Sigmoid colon (tissue), 4 donors: ENCODE data around the gene MYO5B.

Experiments used
- CTCF ChIP-seq, 4 experiments: fragments of 450-650 bp in 3 of 4; fragments of 200-600 bp in 1 of 4; IDR thresholded peaks; one replicate each; pipeline ENCODE4 v1.5.1; 2016 to 2019; ENCODE audit warnings: antibody characterized with exemption in 4 of 4, mild to moderate bottlenecking in 3 of 4, moderate library complexity in 2 of 4
- POLR2A ChIP-seq, 2 donors: fragments of 450-650 bp; IDR thresholded peaks; one replicate each; pipeline ENCODE4 v1.6.1; 2016; ENCODE audit warnings: antibody characterized with exemption in 2 of 2, mild to moderate bottlenecking in 2 of 2, moderate library complexity in 2 of 2
- POLR2AphosphoS5 ChIP-seq, 4 donors: sonication (generic); formaldehyde crosslinking; IDR thresholded peaks; one replicate each; pipeline ENCODE4 v1.6.1; 2017; ENCODE audit warnings: antibody characterized with exemption in 4 of 4

GRCh38 chr18:49859021-49859359 lies 336.0 kb downstream of the MYO5B start:
- no peak for TF ChIP-seq POLR2AphosphoS5 (IDR thresholded peaks at IDR 0.05)
- peak in 1 of 4 experiments; percentile 19 for TF ChIP-seq CTCF (IDR thresholded peaks at IDR 0.05)
- no peak for TF ChIP-seq POLR2A (IDR thresholded peaks at IDR 0.05)
